Stimulated activated CD8-positive, alpha-beta memory T cell treated with anti-CD3 and anti-CD28 coated beads, Interleukin-7, amount 100 ng/mL, for 1 hour (primary cell): Measurements from ENCODE around the gene REEP3.

ENCODE experiments used
- DNase-seq, 2 donors: peaks; one replicate each; pipeline ENCODE4 v3.0.0-alpha.2; 2020; ENCODE audit warnings: low read depth in 2 of 2

REEP3 gene

GRCh38 chr10:63506554-63506953 is 14.6 kb upstream of the REEP3 start:
- no peak for DNase-seq

GRCh38 chr10:63515002-63515763 is 6.0 kb upstream of the REEP3 start:
- DNase-seq, result no peak

GRCh38 chr10:63516207-63516606 is 5.0 kb upstream of the REEP3 start:
- no peak for DNase-seq

GRCh38 chr10:63518690-63519288 is 2.4 kb upstream of the REEP3 start:
- DNase-seq, result no peak

- peak; percentile 4 to 13 for DNase-seq
Observed at GRCh38 chr10:63521416-63522276, 445 bp downstream of the REEP3 start.

- DNase-seq, result no peak
Observed at GRCh38 chr10:63522277-63522687, 1.1 kb downstream of the REEP3 start.

GRCh38 chr10:63522995-63523394 is 1.8 kb downstream of the REEP3 start:
- DNase-seq, result no peak

GRCh38 chr10:63525021-63525420 is 3.8 kb downstream of the REEP3 start:
- DNase-seq, result no peak

GRCh38 chr10:63527401-63527800 is 6.2 kb downstream of the REEP3 start:
- no peak for DNase-seq

- DNase-seq, result no peak
Observed at GRCh38 chr10:63528084-63528744, 7.0 kb downstream of the REEP3 start.

- DNase-seq, result no peak
Observed at GRCh38 chr10:63530409-63530808, 9.2 kb downstream of the REEP3 start.

- no peak for DNase-seq
Observed at GRCh38 chr10:63534723-63535122, 13.5 kb downstream of the REEP3 start.

- DNase-seq, result no peak
Observed at GRCh38 chr10:63536698-63537097, 15.5 kb downstream of the REEP3 start.

GRCh38 chr10:63537536-63537935 is 16.3 kb downstream of the REEP3 start:
- no peak for DNase-seq

- no peak for DNase-seq
Observed at GRCh38 chr10:63539377-63539776, 18.2 kb downstream of the REEP3 start.

GRCh38 chr10:63539994-63540393 is 18.8 kb downstream of the REEP3 start:
- DNase-seq, result no peak

- DNase-seq, result no peak
Observed at GRCh38 chr10:63542835-63543575, 21.8 kb downstream of the REEP3 start.

GRCh38 chr10:63543576-63543962 is 22.4 kb downstream of the REEP3 start:
- DNase-seq, result no peak

- no peak for DNase-seq
Observed at GRCh38 chr10:63544418-63544817, 23.2 kb downstream of the REEP3 start.

- no peak for DNase-seq
Observed at GRCh38 chr10:63547628-63548360, 26.6 kb downstream of the REEP3 start.

GRCh38 chr10:63548860-63549259 is 27.7 kb downstream of the REEP3 start:
- DNase-seq, result no peak
